HEK293 (cell line): Measurements from ENCODE around the gene PRX.

Source experiments
- GLIS1 ChIP-seq: fragments of 450-650 bp; formaldehyde crosslinking; IDR thresholded peaks from 2 replicates; pipeline ENCODE4 v1.5.1; 2016; ENCODE audit warnings: missing biosample characterization, missing genetic modification characterization
- KLF7 ChIP-seq: fragments of 450-650 bp; formaldehyde crosslinking; IDR thresholded peaks from 2 replicates; pipeline ENCODE4 v1.5.1; 2016; ENCODE audit warnings: missing biosample characterization, missing genetic modification characterization, borderline replicate concordance
- PRDM2 ChIP-seq: fragments of 450-650 bp; formaldehyde crosslinking; IDR thresholded peaks from 2 replicates; pipeline ENCODE4 v1.5.1; 2016; ENCODE audit warnings: missing biosample characterization, missing genetic modification characterization, borderline replicate concordance
- TSHZ1 ChIP-seq: fragments of 450-650 bp; formaldehyde crosslinking; IDR thresholded peaks from 2 replicates; pipeline ENCODE4 v1.5.1; 2016; ENCODE audit warnings: missing biosample characterization, missing genetic modification characterization, borderline replicate concordance
- ZBTB20 ChIP-seq: fragments of 450-650 bp; formaldehyde crosslinking; IDR thresholded peaks from 2 replicates; pipeline ENCODE4 v1.5.1; 2016; ENCODE audit warnings: missing biosample characterization, missing genetic modification characterization
- ZBTB26 ChIP-seq: fragments of 450-650 bp; formaldehyde crosslinking; optimal IDR thresholded peaks from 2 replicates; pipeline ENCODE3; 2016; ENCODE audit warnings: missing biosample characterization, mild to moderate bottlenecking, missing genetic modification characterization
- ZNF157 ChIP-seq: fragments of 450-650 bp; formaldehyde crosslinking; IDR thresholded peaks from 2 replicates; pipeline ENCODE4 v1.5.1; 2016; ENCODE audit warnings: missing biosample characterization, missing genetic modification characterization
- ZNF292 ChIP-seq: fragments of 450-650 bp; formaldehyde crosslinking; IDR thresholded peaks from 2 replicates; pipeline ENCODE4 v1.5.1; 2016; ENCODE audit warnings: low read depth, missing biosample characterization, missing genetic modification characterization, borderline replicate concordance
- ZNF335 ChIP-seq: fragments of 450-650 bp; formaldehyde crosslinking; conservative IDR thresholded peaks from 2 replicates; pipeline ENCODE4 v1.5.1; 2016; ENCODE audit warnings: missing biosample characterization, missing genetic modification characterization
- ZNF394 ChIP-seq: fragments of 450-650 bp; formaldehyde crosslinking; IDR thresholded peaks from 2 replicates; pipeline ENCODE4 v1.5.1; 2016; ENCODE audit warnings: missing biosample characterization, missing genetic modification characterization, mild to moderate bottlenecking, moderate library complexity, borderline replicate concordance
- ZNF501 ChIP-seq: fragments of 450-650 bp; formaldehyde crosslinking; IDR thresholded peaks from 2 replicates; pipeline ENCODE4 v1.5.1; 2016; ENCODE audit warnings: missing biosample characterization, missing genetic modification characterization
- ZNF518A ChIP-seq: fragments of 450-650 bp; formaldehyde crosslinking; conservative IDR thresholded peaks from 2 replicates; pipeline ENCODE4 v1.5.1; 2016; ENCODE audit warnings: low read depth, missing biosample characterization, missing genetic modification characterization
- ZSCAN30 ChIP-seq: fragments of 450-650 bp; IDR thresholded peaks from 2 replicates; pipeline ENCODE4 v1.5.1; 2018; ENCODE audit warnings: missing biosample characterization, mild to moderate bottlenecking, missing genetic modification characterization, moderate library complexity

The PRX gene

GRCh38 chr19:40417643-40417981 is 4.4 kb upstream of the PRX start (continued):
- TF ChIP-seq ZBTB26 (tag by site-specific recombination): peak; percentile 4
- TF ChIP-seq TSHZ1 (tag by site-specific recombination): no peak
- no peak for TF ChIP-seq ZNF292 (tag by site-specific recombination)
- TF ChIP-seq KLF7 (tag by site-specific recombination): no peak
- TF ChIP-seq ZNF518A (tag by site-specific recombination): no peak
- no peak for TF ChIP-seq ZNF501 (tag by site-specific recombination)
- TF ChIP-seq ZBTB20 (tag by site-specific recombination): no peak
- no peak for TF ChIP-seq ZSCAN30 (tag by site-specific recombination)
- TF ChIP-seq ZNF157 (tag by site-specific recombination): no peak
- peak; percentile 54 for TF ChIP-seq GLIS1 (tag by site-specific recombination)
- TF ChIP-seq ZNF394 (tag by site-specific recombination): peak; percentile 93
- no peak for TF ChIP-seq ZNF335
- no peak for TF ChIP-seq PRDM2 (tag by site-specific recombination)
- TF ChIP-seq, all 188 proteins: peak for 5
